Glutamatergic neuron (in vitro differentiated cells): ENCODE results near the gene EFS. TPM values are rescaled to one million over a fixed set of nuclear protein-coding genes. Genes with fewer than 3 reads are reported as not detected.

Source experiments
- DNase-seq: peaks from one replicate; pipeline ENCODE4 v3.0.0; 2022
- H3K27ac Mint-ChIP-seq: one replicate; pipeline ENCODE4 v1.8.0; 2020; ENCODE audit warnings: mild to moderate bottlenecking, mixed read lengths, inconsistent platforms; ENCODE audit not compliant: unreplicated experiment
- H3K27me3 Mint-ChIP-seq: one replicate; pipeline ENCODE4 v1.8.0; 2020; ENCODE audit warnings: mild to moderate bottlenecking, moderate library complexity, mixed read lengths, inconsistent platforms; ENCODE audit not compliant: unreplicated experiment
- H3K36me3 Mint-ChIP-seq: one replicate; pipeline ENCODE4 v1.8.0; 2020; ENCODE audit warnings: mild to moderate bottlenecking, mixed read lengths, inconsistent platforms; ENCODE audit not compliant: unreplicated experiment
- H3K4me1 Mint-ChIP-seq: one replicate; pipeline ENCODE4 v1.8.0; 2020; ENCODE audit warnings: mild to moderate bottlenecking, low read depth, mixed read lengths, inconsistent platforms; ENCODE audit not compliant: unreplicated experiment
- H3K4me3 Mint-ChIP-seq: one replicate; pipeline ENCODE4 v1.8.0; 2020; ENCODE audit warnings: mild to moderate bottlenecking, mixed read lengths, inconsistent platforms; ENCODE audit not compliant: unreplicated experiment
- H3K9me3 Mint-ChIP-seq: one replicate; pipeline ENCODE4 v1.8.0; 2020; ENCODE audit warnings: mild to moderate bottlenecking, moderate library complexity, mixed read lengths, inconsistent platforms; ENCODE audit not compliant: unreplicated experiment
- CTCF ChIP-seq: fragments of 200-600 bp; sonication (generic); IDR thresholded peaks from one replicate; pipeline ENCODE4 v1.5.0; 2021; ENCODE audit not compliant: partially characterized antibody, unreplicated experiment
- total RNA-seq: library from RNA; stranded (reverse); fragmentation: NEBNext Ultra II Directional; extraction: Animal tissue kit (Norgen Biotek cat#: 25700); gene quantifications from one replicate; pipeline ENCODE4 v1.2.1, GENCODE V29; 2021; ENCODE audit not compliant: unreplicated experiment

Gene EFS
- total RNA-seq, 1 donor from 2014 or later: 90.4 TPM

GRCh38 chr14:23351681-23352505, 13.1 kb downstream of the EFS start:
- H3K27me3 Mint-ChIP-seq: peaks cover 16% of the 10 kb centered on the region
- H3K4me1 Mint-ChIP-seq: peaks cover 14% of the 10 kb centered on the region
- H3K9me3 Mint-ChIP-seq: peaks cover 19% of the 10 kb centered on the region
- H3K4me3 Mint-ChIP-seq: peak overlapping the region; percentile 85
- H3K27ac Mint-ChIP-seq: no peak overlapping the region
- DNase-seq: peak; percentile 64
- peaks cover 16% of the 10 kb centered on the region for H3K36me3 Mint-ChIP-seq
- peak; percentile 42 for TF ChIP-seq CTCF

GRCh38 chr14:23349156-23349845, 15.7 kb downstream of the EFS start:
- no peak overlapping the region for H3K4me3 Mint-ChIP-seq
- peaks cover 17% of the 10 kb centered on the region for H3K9me3 Mint-ChIP-seq
- H3K27me3 Mint-ChIP-seq: peaks cover 13% of the 10 kb centered on the region
- no peak for DNase-seq
- no peak for TF ChIP-seq CTCF
- H3K4me1 Mint-ChIP-seq: peaks cover 19% of the 10 kb centered on the region
- H3K36me3 Mint-ChIP-seq: peaks cover 12% of the 10 kb centered on the region
- no peak overlapping the region for H3K27ac Mint-ChIP-seq

GRCh38 chr14:23348297-23348655, 16.7 kb downstream of the EFS start:
- H3K36me3 Mint-ChIP-seq: peaks cover 12% of the 10 kb centered on the region
- peaks cover 17% of the 10 kb centered on the region for H3K4me1 Mint-ChIP-seq
- peaks cover 12% of the 10 kb centered on the region for H3K9me3 Mint-ChIP-seq
- TF ChIP-seq CTCF: no peak
- DNase-seq: no peak
- H3K4me3 Mint-ChIP-seq: no peak overlapping the region
- H3K27me3 Mint-ChIP-seq: peaks cover 13% of the 10 kb centered on the region
- no peak overlapping the region for H3K27ac Mint-ChIP-seq

GRCh38 chr14:23347406-23348296, 17.3 kb downstream of the EFS start:
- Mint-ChIP-seq H3K9me3 (peaks cover 9% of the 10 kb centered on the region), H3K27me3 (peaks cover 10% of the 10 kb centered on the region), H3K27ac (no peak overlapping the region), H3K4me3 (no peak overlapping the region), H3K4me1 (peaks cover 14% of the 10 kb centered on the region), H3K36me3 (peaks cover 12% of the 10 kb centered on the region)
- TF ChIP-seq CTCF: no peak
- no peak for DNase-seq
